NB4 (cell line): ENCODE measurements around the gene UGT1A5.

ENCODE experiments used
- DNase-seq: peaks from one replicate; pipeline ENCODE4 v3.0.0; 2010; ENCODE audit warnings: low read depth
- H3K4me3 ChIP-seq: one replicate; pipeline ENCODE4 v1.5.1; 2011; ENCODE audit warnings: mild to moderate bottlenecking, low read depth, low read length, moderate library complexity
- MYC ChIP-seq: IDR thresholded peaks from 2 replicates; pipeline ENCODE4 v1.6.1; 2011; ENCODE audit warnings: low read depth, low read length
- POLR2A ChIP-seq: IDR thresholded peaks from 2 replicates; pipeline ENCODE4 v1.6.1; 2011; ENCODE audit warnings: mild to moderate bottlenecking; ENCODE audit not compliant: insufficient read length; ENCODE audit errors: extremely low read depth
- TF ChIP-seq, protein P1 (sequence below): IDR thresholded peaks from 2 replicates; pipeline ENCODE4 v1.6.1; 2011; ENCODE audit warnings: low read depth, low read length
- TF ChIP-seq, protein P2 (sequence below): IDR thresholded peaks from one replicate; pipeline ENCODE4 v1.5.1; 2012; ENCODE audit warnings: low read depth, low read length

Gene UGT1A5

DNA sequence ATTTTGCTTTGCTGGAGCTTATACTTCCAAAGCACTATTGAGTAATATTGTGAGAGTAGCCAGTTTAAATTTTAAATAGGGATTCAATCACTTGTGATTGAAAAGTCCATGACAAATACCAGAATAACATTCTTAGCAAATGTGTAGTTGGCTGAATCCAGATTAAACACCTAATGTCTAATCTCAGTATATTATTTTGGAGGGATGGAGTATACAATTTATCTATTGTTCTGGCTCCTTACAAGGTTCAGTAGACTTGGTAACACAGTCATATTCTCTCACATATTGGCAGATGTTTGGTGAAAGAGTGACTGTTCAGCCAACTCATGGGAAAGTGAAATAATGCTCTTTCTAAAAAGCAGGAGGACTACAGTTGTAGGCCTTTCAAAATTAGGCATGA, 38.8 kb upstream of the UGT1A5 start:
- no peak for DNase-seq
- TF ChIP-seq, protein P1, sequence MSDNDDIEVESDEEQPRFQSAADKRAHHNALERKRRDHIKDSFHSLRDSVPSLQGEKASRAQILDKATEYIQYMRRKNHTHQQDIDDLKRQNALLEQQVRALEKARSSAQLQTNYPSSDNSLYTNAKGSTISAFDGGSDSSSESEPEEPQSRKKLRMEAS: no peak
- no peak for TF ChIP-seq MYC
- TF ChIP-seq POLR2A: no peak
- TF ChIP-seq, protein P2, sequence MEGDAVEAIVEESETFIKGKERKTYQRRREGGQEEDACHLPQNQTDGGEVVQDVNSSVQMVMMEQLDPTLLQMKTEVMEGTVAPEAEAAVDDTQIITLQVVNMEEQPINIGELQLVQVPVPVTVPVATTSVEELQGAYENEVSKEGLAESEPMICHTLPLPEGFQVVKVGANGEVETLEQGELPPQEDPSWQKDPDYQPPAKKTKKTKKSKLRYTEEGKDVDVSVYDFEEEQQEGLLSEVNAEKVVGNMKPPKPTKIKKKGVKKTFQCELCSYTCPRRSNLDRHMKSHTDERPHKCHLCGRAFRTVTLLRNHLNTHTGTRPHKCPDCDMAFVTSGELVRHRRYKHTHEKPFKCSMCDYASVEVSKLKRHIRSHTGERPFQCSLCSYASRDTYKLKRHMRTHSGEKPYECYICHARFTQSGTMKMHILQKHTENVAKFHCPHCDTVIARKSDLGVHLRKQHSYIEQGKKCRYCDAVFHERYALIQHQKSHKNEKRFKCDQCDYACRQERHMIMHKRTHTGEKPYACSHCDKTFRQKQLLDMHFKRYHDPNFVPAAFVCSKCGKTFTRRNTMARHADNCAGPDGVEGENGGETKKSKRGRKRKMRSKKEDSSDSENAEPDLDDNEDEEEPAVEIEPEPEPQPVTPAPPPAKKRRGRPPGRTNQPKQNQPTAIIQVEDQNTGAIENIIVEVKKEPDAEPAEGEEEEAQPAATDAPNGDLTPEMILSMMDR: no peak
- no peak overlapping the region for H3K4me3 ChIP-seq

DNA sequence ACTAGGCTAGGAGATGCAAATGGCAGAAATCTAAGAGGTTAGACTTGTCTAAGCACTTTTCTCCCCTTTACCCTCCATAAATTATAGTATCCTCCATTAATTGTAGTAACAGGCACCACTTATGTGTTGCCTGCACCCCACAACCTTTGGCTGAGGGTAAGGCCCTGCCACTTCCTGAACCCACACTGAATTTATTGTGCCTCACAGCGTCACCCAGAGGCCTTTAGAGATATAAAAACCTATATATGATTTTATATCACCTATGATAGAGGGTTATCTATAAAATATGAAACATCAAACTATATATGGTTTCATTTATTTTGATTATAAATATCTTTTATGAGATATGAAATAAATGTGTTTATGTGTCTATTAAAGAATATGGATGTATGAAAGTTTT, 38.4 kb upstream of the UGT1A5 start:
- DNase-seq: no peak
- TF ChIP-seq, protein P2: no peak
- no peak for TF ChIP-seq POLR2A
- no peak overlapping the region for H3K4me3 ChIP-seq

DNA sequence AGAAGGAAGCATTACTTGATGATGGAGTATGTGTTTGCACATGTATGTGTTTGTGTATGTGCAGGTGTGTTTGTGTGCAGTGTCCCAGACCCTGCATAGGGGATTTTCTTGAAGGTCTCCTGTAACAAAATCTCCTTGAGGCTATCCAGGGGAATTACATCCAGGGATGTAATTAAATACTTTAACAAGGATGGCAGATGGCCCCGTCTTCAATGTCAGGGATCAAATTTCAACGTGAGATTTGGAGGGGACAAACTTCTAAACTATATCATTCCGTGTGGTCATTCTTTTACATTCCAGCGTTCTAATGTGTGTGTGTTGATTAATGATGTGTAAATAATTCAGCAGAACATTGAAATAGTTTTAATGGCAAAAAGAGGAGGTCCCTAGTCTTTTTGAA, 37.7 kb upstream of the UGT1A5 start:
- H3K4me3 ChIP-seq: no peak overlapping the region
- DNase-seq: no peak
- TF ChIP-seq MYC (no peak), POLR2A (no peak)
- TF ChIP-seq, protein P1: no peak
- TF ChIP-seq, protein P2: no peak

DNA sequence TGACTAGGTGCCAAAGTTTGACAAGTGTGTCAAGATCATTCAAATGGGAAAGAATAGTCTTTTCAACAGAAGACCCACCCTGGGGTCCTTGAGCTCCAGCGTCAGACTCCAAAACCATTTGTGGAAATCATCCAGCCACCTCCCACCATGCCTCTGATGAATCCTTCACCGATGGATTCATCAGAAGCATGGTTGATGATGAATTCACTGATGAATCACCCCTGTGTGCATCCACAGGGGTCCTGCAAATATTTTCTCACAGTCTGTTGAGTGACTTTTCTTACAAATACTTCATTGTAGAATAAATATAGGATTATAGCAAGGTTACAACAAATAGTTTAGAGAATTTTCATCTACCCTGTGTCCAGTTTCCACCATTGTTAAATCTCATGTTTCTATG, 36.7 kb upstream of the UGT1A5 start:
- DNase-seq: no peak
- TF ChIP-seq MYC (no peak), POLR2A (no peak)
- TF ChIP-seq, protein P2: no peak
- TF ChIP-seq, protein P1: no peak

DNA sequence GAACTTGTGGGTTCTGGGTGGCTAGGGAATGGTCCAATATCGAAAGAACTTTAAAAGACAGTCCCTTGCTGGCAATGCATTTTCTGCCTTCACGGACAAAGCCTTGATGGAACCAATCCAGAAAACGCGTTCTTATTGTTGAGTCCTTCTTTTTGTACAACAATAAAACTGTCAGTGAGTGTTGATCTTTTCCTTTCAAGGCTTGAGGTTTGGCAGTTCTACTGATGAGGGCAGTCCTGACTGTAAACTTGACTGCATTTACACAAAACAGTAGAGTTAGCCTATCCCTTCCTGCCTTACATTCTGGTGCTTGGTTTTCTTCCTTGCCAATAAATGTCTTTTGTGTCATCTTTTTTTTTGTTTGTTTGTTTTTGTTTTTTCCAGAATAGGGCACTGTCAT, 33.5 kb upstream of the UGT1A5 start:
- H3K4me3 ChIP-seq: no peak overlapping the region
- DNase-seq: no peak
- TF ChIP-seq MYC (no peak), POLR2A (no peak)

More for the DNA sequence above, 36.7 kb upstream of the UGT1A5 start:
- H3K4me3 ChIP-seq: no peak overlapping the region

DNA sequence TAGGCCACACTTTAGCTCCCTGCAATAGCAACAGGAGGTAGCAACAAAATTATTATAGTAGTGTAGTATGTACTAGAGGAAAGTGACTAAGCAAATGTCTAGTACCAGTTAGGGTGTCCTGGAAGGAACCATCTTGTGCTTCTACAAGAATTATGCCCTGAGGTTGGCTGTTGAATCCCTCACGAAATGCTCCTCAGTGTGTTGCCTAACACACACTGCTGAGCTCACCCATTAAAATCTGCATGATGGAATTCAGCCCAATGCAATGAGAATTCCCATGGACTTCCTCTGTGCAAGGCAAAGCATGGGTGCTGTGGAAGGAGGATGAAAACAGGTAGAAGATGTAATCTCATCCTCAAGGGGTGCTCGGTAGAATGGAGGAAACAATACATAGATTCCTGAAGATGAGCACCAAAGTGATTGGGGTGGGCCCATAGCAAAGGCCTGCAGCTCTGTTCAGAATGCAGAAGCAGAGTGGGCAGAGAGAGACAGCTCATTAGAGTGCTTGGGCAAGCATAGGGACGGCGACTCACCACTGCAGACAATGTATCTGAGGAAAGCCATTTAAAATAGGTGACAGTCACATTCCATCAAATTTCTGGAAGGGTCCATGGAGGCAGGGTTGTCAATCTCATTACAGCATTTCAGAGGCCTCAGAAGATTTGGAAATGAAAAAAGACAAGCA, 32.2 kb upstream of the UGT1A5 start:
- TF ChIP-seq, protein P2: no peak
- TF ChIP-seq, protein P1: no peak
- no peak for TF ChIP-seq POLR2A
- no peak for TF ChIP-seq MYC
- DNase-seq: no peak
- H3K4me3 ChIP-seq: no peak overlapping the region
